H7 (cell line): ENCODE results near the gene RRAGC. TPM values are rescaled to one million over a fixed set of nuclear protein-coding genes. Genes with fewer than 3 reads are reported as not detected.
"Not testable (repeated sequence)": the region's sequence is repeated elsewhere in the genome, so short reads cannot be mapped to it uniquely, and the experiment has no call there.

ENCODE experiments used
- DNase-seq: peaks from one replicate; pipeline ENCODE4 v3.0.0; 2012
- H3K27me3 ChIP-seq: 2 replicates; pipeline ENCODE4 v1.6.0; 2011; ENCODE audit warnings: mild to moderate bottlenecking, low read length; ENCODE audit not compliant: control insufficient read depth, insufficient read depth
- H3K36me3 ChIP-seq: replicated peaks from 2 replicates; pipeline ENCODE4 v1.5.1; 2011; ENCODE audit warnings: low read length; ENCODE audit not compliant: control insufficient read depth, insufficient read depth
- H3K4me3 ChIP-seq: 2 replicates; pipeline ENCODE4 v1.5.1; 2011; ENCODE audit warnings: low read depth, mild to moderate bottlenecking, control low read depth, low read length, moderate library complexity; ENCODE audit not compliant: insufficient read depth
- total RNA-seq: library from RNA; depleted of rRNA; stranded (reverse); fragments of >200 nt; shearing (Covaris generic); gene quantifications from 2 replicates; pipeline ENCODE4 v1.2.3, GENCODE V29; 2014

Gene RRAGC
- total RNA-seq, 1 experiment from 2014 or later: 12.3 TPM

DNA sequence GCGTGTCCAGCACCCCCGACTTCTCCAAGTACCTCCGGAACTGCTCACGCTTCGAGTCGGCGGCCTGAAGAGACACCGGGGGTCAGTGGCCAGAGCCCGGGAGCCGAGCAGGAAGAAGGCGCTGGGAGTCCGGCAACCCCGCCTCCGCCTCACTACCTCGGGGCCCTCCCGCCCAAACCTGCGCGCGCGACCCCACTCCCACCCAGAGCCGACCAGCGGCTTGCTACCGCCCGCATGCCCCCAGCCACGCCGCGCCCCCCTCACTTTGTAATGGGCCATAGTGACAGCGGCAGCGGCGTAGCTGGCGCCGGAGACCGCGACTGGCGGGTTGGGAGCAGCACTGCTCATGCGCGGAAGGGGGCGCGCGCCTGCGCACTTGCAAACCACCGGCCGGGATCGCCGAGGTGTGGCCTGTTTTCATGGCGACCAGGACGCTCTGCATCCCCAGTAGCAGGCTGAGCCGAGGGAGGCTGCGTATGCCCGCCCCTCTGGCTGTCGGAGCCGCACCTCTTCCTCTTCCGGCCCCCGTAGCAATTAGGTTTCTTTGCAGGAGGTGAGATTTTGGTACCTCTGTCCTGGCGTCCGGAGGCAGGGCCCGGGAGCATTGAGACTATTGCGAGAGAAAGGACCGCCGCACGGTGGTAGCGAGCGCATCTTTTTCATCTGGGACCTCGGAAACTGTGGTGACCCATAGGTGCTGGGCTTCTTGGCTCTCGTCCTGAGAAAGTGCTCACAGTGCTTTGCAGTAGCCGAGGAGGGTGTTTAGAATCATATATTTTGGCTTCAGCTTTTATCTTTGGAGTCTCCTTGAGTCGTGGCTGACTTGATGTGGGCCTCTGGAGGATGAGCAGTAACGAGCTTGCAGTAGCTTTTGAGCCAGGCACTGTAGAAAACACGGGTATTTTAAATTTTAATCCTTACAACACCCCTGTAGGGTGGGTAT is 13.7 kb upstream of the RRAGC start, which contains the start of gene MYCBP:
Gene MYCBP (minus strand): TSS at position 322 of the 943 bp plus-strand sequence. CDS start 43 bp downstream, at position 279.
- no peaks in the 10 kb centered on the region for H3K27me3 ChIP-seq
- peak within 1 kb of the TSS; percentile 93 for H3K4me3 ChIP-seq
- H3K36me3 ChIP-seq: no peaks in the 10 kb centered on the region
- peak; percentile 99 for DNase-seq

DNA sequence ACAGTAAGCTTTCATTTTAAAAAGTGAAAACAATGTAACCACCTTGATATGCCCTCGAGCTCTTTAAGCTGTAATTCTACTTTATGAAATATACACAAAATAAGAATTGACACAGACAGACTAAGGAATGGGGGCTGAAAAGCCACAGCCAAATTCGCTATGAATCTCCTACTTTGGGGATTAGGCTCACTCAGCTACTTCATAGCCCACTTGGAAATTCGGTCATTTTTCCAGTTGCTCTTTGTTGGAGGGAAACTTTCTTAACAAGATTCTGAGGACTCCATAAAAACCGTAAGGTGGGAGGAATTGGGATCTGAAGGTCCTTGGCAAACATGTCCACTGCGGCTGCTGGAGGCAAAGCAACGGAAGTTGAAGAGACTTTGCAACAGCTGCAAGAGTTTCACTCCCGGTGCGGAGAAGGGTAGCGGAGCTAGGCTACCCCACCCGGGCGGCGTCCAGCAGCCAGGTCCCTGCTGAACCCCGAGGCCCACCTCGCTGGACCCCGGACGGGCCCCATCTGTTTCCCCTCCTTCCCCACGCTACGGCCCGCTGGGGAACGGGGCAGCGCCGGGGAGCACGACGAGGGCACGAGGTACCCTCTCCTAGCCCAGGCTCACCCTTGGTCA is 12.9 kb upstream of the RRAGC start:
- Histone ChIP-seq H3K36me3 (no peaks in the 10 kb centered on the region), H3K4me3 (peak overlapping the region; percentile 93), H3K27me3 (no peaks in the 10 kb centered on the region)
- no peak for DNase-seq

DNA sequence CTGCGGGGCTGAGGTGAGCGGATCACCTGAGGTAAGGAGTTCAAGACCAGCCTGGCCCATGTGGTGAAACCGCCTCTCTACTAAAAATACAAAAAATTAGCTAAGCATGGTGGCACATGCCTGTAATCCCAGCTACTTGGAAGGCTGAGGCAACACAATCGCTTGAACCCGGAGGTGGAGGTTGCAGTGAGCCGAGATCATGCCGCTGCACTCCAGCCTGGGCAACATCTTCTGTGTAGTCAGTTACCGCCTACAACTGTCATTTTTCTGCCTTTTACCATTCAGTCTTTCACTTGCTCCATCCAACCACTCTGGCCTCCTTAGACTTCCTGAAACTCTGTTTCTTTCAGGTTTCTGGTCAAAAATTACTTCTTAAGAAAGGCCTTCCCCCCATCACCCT is 11.4 kb upstream of the RRAGC start:
- Histone ChIP-seq H3K27me3 (no peaks in the 10 kb centered on the region), H3K36me3 (no peaks in the 10 kb centered on the region), H3K4me3 (no peak overlapping the region)
- DNase-seq: no peak

DNA sequence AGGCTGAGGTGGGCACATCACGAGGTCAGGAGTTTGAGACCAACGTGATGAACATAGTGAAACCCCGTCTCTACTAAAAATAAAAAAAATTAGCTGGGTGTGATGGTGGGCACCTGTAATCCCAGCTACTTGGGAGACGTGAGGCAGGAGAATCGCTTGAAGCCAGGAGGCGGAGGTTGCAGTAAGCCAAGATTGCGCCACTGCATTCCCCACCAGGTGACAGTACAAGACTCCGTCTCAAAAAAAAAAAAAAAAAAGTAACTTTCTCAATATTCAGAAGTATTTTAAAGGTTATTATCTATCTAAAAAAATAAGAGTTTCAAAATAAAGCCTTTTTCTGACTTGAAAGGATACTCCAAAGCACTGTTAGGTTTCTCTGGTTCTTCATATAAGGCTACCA is 7.6 kb upstream of the RRAGC start:
- Histone ChIP-seq H3K27me3 (no peaks in the 10 kb centered on the region), H3K36me3 (peaks cover 5% of the 10 kb centered on the region; the same call in 1 of the 2 replicates), H3K4me3 (no peak overlapping the region)
- DNase-seq: no peak

DNA sequence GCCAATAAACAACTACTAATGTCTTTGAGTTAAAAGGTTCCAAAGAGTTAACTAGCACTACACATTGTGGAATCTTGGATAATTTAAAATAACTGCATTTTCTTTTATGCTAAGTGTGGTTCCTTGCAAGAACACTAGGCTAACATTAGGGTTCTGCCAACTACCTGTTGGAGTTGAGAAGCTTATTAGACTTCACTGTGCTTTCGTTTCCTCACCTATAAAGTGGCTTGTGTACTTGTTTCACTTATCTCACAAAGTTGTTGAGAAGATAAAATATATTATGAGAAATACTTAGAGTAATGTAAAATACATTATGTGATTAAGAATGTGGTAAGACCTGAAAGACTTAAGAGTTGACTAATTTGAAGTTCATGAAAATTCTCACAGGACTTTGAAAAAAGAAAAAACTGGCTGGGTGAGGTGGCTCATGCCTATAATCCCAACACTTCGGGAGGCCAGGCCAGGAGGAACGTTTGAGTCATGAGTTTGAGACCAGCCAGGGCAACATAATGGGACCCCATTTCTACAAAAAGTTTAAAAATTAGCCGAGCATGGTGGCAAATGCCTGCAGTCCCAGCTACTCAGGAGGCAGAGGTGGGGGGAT is 5.6 kb upstream of the RRAGC start:
- H3K27me3 ChIP-seq: no peaks in the 10 kb centered on the region

DNA sequence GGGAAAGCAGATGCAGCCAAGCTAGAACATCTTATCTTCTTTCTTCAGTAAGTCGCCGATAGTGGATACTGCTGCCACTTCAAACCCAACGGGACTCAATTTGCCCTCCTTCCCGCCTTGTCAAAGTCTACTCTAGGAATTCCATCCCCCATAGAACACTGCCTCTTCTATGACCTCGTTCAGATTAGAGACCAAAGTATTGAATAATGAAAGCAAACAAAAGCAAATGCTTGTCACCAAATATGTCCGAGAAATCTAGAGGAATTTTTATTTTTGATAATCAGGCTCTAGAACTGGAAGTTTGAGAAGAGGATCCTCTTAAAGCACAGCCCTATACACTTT is 853 bp upstream of the RRAGC start:
- no peaks in the 10 kb centered on the region; the same call in 1 of the 2 replicates for H3K27me3 ChIP-seq
- H3K4me3 ChIP-seq: peak overlapping the region; percentile 95
- peak; percentile 56 for DNase-seq
- H3K36me3 ChIP-seq: peaks cover 11% of the 10 kb centered on the region

More for the DNA sequence above, 5.6 kb upstream of the RRAGC start:
- DNase-seq: no peak
- peaks cover 5% of the 10 kb centered on the region; the same call in 1 of the 2 replicates for H3K36me3 ChIP-seq
- no peak overlapping the region for H3K4me3 ChIP-seq

DNA sequence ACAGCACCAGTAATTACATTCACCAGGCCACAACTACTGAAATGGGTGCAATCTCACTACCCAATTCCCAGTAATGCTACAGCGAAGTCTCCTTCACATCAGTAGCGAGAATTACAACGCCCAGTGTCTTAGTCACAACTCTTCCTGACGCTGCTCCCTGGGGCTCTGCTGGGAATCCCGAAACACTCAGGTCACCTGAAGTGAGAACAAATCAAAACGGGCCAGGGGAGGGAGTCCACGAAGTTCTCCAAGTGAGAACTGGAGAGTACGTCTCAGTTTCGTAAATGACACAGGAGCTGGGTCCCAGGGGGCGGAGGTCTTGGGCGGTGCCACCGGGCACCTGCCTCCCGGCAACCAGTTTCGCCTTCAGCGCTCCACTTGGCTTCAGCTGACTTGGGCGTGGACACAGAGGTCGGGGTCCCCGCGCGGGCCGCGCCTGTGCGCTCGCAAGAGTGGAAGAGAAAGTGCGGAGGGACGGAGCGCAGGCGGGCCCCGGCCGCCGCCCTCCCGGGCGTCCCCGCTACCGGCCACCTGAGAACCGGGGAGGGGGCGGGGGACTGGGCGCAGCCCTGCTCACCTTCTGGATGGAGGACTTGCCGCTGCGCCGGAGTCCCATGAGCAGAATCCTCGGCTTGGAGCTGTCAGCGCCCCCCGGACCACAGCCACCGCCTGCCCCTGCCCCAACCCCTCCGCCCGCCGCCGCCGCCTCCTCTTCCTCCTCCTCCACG is 575 bp downstream of the RRAGC start:
- peak overlapping the region; percentile 88 for H3K4me3 ChIP-seq
- H3K27me3 ChIP-seq: no peaks in the 10 kb centered on the region; the same call in 1 of the 2 replicates
- peaks cover 11% of the 10 kb centered on the region for H3K36me3 ChIP-seq
- DNase-seq: peak; percentile 82

DNA sequence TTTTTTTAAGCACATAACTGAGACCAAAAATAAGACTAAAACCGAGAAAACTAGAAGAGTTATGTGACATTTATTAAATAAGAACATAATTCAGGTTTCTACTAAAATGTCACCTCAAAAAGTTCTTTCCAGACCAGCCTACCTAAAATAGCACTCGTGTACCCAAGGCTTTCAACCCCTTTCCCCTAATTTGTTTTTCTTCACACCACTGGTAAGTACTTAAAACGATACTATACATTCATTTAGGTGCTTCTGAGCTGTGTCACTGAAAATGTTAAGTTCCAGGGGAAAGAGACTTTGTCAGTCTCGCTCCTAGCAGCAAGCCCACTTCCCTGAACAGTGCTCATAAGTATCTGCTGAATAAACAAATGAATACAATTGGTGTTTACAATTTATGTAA is 6.8 kb downstream of the RRAGC start:
- peaks cover 8% of the 10 kb centered on the region for H3K36me3 ChIP-seq
- H3K4me3 ChIP-seq: no peak overlapping the region
- H3K27me3 ChIP-seq: no peaks in the 10 kb centered on the region
- no peak for DNase-seq

DNA sequence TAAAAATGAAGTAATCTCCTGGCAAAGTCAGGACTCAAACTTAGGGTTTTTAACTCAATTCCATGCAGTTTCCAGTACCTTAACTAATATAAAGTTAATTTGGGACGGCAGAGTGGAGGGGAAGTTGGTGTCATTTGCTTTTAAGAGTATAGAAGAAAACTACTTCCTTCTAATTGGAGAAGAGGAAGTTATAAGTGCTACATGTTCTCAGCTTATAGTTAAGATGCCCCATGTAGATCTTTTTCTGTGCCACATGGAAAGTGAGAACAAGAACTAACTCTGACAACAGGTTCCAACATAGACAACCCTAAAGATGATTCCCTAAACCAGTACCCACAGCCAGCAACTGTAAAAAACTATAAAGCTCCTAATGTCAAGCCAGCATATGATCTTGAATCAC is 11.5 kb downstream of the RRAGC start:
- DNase-seq: no peak
- Histone ChIP-seq H3K27me3 (no peaks in the 10 kb centered on the region), H3K36me3 (no peaks in the 10 kb centered on the region; the same call in none of the 2 replicates), H3K4me3 (no peak overlapping the region)

DNA sequence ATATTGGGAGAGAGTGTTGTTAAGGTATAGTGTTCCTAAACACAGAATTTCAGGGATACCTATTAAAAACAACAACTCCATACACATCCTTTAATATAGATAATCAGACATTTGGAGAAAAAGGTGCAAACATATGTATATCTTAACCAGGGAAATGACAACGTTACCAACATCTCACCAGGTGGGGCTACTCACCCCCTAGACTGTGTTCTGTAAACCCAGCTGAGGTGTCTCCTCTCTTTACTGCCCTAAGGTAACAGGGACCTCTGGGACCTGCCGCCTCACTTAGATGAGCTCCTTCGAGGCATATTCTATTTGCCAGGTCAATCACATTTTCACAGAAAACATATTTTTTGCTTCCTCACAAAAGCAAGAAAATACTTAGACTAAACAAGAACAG is 13.4 kb downstream of the RRAGC start:
- Histone ChIP-seq H3K36me3 (no peaks in the 10 kb centered on the region; the same call in 1 of the 2 replicates), H3K4me3 (no peak overlapping the region), H3K27me3 (no peaks in the 10 kb centered on the region)
- DNase-seq: no peak

DNA sequence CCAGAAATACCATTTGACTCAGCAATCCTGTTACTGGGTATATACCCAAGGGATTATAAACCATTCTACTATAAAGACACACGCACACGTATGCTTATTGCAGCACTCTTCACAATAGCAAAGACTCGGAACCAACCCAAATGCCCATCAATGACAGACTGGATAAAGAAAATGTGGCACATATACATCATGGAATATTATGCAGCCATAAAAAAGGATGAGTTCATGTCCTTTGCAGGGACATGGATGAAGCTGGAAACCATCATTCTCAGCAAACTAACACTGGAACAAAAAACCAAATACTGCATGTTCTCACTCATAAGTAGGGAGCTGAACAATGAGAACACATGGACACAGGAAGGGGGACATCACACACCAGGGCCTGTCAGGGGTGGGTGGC is 14.5 kb downstream of the RRAGC start:
- not testable (repeated sequence) for DNase-seq, H3K4me3 ChIP-seq, H3K27me3 ChIP-seq, H3K36me3 ChIP-seq

DNA sequence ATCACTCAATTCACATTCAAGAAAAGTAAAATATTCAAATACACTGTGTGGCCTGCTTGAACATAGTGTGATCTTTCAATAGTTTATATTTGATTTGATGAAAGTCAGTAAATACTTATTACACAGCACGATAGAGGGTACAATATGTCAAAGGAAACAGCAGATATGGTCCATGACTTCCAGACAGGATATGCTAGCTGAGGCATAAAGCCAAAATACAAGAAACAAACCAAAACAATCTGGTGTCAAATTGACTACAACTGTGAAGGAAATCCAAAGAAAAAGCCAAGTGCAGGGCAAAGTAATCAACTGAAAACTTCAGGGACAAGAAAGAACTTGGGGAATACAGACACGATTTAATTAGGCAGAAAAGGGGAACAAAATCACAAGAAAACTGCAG is 19.3 kb downstream of the RRAGC start:
- no peak for DNase-seq
- H3K27me3 ChIP-seq: no peaks in the 10 kb centered on the region
- H3K36me3 ChIP-seq: peaks cover 3% of the 10 kb centered on the region
- H3K4me3 ChIP-seq: no peak overlapping the region

DNA sequence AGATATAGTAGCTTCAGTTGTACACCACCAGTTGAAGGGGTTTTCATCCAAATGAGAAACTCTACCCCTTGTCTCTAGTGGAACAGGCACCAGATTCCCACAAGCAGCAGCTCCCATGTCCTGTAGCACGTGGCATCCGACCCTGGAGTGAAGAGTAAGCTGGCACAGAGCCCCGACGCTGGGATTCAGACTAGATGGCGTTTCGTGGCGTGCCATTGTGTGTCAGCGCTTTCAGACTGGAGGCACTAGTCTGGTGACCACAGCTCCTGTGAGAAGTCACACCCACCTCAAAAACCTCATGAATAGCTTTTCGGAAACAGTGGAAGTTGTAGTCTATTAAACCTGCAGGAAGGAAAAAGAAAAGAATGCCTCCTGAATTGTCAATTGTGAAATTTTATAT is 20.2 kb downstream of the RRAGC start:
- peaks cover 3% of the 10 kb centered on the region for H3K36me3 ChIP-seq
- H3K4me3 ChIP-seq: no peak overlapping the region
- H3K27me3 ChIP-seq: no peaks in the 10 kb centered on the region
- no peak for DNase-seq

DNA sequence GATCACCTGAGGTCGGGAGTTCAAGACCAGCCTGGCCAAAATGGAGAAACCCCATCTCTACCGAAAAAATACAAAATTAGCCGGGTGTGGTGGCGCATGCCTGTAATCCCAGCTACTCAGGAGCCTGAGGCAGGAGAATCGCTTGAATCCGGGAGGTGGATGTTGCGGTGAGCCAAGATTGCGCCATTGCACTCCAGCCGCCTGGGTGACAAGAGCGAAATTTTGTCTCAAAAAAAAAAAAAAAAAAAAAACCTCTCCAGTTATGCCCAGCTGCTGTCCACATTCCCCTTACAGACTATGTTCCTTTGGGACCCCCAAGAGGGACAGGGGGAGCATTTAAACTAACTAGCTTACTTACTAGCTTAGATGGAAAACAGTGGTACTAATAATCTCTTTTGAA is 23.3 kb downstream of the RRAGC start:
- H3K36me3 ChIP-seq, H3K4me3 ChIP-seq, DNase-seq, H3K27me3 ChIP-seq: not testable (repeated sequence)
